GM21717 (cell line): ENCODE results near the gene RCCD1.
"Not testable (repeated sequence)": the region's sequence is repeated elsewhere in the genome, so short reads cannot be mapped to it uniquely, and the experiment has no call there.

Experiments used
- ATAC-seq: cut with Tn5 transposase; IDR thresholded peaks from one replicate; pipeline ENCODE4 v1.9.1; 2021; ENCODE audit warnings: mild to moderate bottlenecking, moderate library complexity; ENCODE audit not compliant: unreplicated experiment

The RCCD1 gene

GRCh38 chr15:90954712-90955623, at the start of gene RCCD1:
RCCD1 (plus strand) TSS chr15:90954884; CDS start chr15:90956735, 1,851 bp downstream.
- ATAC-seq, result peak; percentile 93

DNA sequence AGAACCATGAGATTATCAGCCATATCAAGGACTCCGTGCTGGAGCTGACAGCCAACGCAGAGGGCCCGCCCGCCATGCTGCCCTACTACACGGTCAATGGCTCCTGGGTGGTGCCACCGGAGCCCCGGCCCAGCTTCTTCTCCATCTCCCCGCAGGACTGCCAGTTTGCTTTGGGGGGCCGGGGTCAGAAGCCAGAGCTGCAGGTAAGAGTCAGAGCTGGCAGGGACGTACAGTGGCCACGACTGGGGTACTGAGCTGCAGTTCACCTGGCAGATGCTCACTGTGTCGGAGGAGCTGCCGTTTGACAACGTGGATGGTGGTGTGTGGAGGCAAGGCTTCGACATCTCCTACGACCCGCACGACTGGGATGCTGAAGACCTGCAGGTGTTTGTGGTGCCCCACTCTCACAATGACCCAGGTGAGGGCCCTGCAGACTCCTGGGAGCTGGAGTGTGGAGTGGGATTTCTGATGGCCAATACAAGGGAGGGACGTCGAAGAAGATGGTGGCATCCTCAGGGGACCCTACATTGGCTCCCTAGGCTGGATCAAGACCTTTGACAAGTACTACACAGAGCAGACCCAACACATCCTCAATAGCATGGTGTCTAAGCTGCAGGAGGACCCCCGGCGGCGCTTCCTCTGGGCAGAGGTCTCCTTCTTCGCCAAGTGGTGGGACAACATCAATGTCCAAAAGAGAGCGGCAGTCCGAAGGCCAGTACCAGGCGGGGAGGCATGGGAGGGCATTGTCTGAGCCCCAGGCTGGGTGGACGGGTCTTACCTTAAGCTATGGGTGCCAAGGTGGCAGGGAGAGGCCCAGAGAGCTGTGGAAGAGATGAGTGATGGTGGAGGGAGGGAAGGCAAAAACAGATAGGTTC, 49.1 kb upstream of the RCCD1 start:
- no peak for ATAC-seq

- no peak for ATAC-seq
These were observed 48.4 kb upstream of the RCCD1 start for GRCh38 chr15:90906181-90906849.

GRCh38 chr15:90907051-90907660, 47.5 kb upstream of the RCCD1 start:
- ATAC-seq, result no peak

DNA sequence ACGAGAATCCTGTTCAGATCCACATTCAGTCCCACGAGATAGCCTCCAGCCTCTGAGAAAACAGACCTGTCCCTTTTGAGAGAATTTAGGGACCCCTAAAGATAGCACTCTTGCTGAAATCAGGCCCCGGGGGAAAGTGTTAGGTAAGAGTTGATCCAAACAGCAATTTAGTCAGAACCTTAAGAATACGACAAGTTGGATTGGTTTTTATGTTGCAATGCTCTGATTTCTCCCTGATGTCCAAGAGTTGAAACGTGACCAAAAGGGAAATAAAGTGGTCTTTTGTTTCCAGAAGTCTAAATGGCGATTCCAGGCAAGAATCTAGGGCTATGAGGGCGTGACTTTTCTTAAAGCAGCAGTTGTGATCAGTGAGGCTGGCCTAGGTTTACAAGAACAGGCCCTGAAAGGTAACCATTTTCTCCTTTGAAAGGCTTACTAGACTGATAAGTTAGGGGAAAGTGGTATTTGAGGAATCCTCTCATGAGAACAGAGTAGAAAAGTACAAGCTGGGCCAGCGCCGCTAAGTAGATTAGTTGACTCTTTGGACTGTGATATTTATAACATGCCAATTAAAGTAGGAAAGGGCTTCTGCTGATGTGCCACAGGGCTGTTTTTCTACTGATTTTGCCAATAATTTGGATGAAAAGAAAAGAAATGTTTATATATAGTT, 46.7 kb upstream of the RCCD1 start:
- no peak for ATAC-seq

GRCh38 chr15:90909449-90909848, 45.2 kb upstream of the RCCD1 start:
- ATAC-seq, result not testable (repeated sequence)

GRCh38 chr15:90909976-90910375, 44.7 kb upstream of the RCCD1 start:
- ATAC-seq, result no peak

DNA sequence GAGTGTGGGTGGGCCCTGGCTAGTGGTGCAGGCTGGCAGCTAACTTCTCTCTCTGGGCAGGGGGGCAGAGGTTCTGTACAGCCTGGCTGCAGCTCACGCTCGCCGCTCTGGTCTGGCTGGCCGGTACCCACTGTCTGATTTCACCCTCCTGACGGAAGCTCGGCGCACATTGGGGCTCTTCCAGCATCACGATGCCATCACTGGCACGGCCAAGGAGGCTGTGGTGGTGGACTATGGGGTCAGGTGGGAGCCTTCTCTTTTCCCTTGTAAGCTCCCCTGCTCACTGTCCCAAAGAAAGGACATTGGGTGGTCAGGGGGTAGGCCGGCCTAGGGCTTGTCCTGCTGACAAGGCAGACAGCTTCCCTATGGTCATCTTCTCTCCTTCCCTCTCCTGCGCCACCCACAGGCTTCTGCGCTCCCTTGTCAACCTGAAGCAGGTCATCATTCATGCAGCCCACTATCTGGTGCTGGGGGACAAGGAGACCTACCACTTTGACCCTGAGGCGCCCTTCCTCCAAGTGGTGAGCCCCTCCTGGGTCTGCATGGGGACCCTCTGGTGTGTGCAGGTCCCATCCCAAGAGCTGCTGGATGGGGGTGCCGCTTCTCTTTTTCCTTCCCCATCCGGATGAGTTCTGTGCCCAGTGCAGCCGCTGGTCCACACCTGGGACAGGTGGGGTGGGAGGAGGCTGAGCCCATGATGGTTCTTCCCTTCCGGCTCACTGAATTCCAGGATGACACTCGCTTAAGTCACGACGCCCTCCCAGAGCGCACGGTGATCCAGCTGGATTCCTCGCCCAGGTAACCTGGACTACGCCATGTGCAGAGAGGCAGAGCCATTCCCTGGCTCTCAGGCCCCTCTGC, 44.0 kb upstream of the RCCD1 start:
- ATAC-seq, result no peak

DNA sequence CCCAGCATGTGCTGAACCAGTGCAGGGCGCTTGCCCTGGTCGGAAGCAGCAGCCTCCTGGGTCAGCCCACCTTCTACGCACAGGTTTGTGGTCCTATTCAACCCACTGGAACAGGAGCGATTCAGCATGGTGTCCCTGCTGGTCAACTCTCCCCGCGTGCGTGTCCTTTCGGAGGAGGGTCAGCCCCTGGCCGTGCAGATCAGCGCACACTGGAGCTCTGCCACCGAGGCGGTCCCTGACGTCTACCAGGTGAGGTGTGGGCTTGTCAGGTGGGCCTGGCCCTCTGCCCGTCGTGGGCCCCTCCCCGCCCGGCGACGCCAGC, 43.4 kb upstream of the RCCD1 start:
- no peak for ATAC-seq

GRCh38 chr15:90911906-90912769, 42.5 kb upstream of the RCCD1 start:
- ATAC-seq, result no peak

- no peak for ATAC-seq
These were observed 42.0 kb upstream of the RCCD1 start for GRCh38 chr15:90912770-90913075.

DNA sequence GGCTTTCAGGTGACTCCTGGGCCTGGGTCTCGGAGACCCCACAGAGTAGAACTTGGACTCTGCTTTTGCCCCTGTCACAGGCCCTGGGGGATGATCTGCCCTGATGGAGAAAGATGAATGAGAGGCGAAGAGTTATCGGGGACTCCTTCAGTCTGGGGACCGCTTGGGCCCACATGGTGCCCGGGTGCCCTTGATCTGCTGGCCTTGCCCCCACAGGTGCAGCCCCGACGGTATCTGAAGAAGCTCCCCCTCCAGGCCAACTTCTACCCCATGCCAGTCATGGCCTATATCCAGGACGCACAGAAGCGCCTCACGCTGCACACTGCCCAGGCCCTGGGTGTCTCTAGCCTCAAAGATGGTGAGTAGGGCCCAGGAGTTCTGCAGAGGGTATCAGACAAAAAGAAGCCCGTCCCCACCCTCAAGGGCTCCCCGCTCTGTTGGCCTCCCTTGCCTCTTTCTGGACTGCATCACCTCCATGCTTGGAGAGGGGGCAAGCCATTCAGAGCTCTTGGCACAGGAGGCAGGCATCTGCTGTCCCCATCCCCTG, 41.2 kb upstream of the RCCD1 start:
- ATAC-seq, result no peak

GRCh38 chr15:90914305-90915080, 40.2 kb upstream of the RCCD1 start:
- no peak for ATAC-seq

GRCh38 chr15:90915216-90915807, 39.4 kb upstream of the RCCD1 start:
- ATAC-seq, result no peak

GRCh38 chr15:90915808-90916440, 38.8 kb upstream of the RCCD1 start:
- ATAC-seq, result no peak

GRCh38 chr15:90916461-90916860, 38.2 kb upstream of the RCCD1 start:
- ATAC-seq, result no peak

DNA sequence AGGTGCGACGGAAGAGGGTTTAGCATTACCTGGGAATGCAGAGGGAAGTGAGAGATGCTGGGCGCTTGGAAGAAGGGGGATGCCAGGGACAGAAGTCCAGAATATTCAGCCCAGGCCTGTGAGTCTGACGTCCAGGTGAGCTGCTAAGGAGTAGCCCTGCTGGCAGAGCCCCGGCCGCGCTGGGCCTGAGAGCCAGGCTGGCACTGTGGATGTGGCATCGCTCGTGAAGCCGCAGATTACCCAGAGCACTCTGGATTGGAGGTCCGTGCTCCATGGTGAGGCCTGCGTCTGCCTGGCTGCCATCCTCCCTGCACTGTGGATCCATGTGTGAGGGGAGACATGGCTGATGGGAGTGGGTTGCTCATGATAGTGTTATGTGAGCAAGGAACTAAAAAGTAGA, 37.1 kb upstream of the RCCD1 start:
- ATAC-seq, result no peak
